ENCODE data around the gene MGAT5. TPM values are rescaled to one million over a fixed set of nuclear protein-coding genes. Genes with fewer than 3 reads are reported as not detected.

The MGAT5 gene
- total RNA-seq, 1 donor from 2014 or later: 54.4 TPM

DNA sequence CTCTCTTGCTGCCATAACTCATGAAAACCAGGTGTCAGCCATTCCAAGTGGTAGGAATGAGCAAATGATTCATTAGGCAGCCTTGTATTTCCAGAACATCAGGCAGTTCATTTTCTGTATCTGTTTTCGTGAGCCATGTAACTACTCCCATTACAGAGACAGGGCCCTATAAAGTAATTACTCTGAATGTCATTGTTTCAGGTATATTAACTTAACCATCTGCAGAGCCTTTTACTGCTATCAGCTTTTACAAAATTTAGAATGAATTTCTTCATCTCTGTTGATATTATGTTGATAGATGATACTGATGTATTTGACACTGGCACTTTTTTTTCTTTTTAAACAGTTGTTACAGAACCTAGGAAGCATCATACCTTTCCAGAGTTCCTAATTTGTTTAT, 69.9 kb downstream of the MGAT5 start:
- no peaks in the 10 kb centered on the region for H3K9me3 ChIP-seq
- no peak overlapping the region for H3K27ac ChIP-seq
- H3K36me3 ChIP-seq: peaks cover 10% of the 10 kb centered on the region
- DNase-seq (no peak), ATAC-seq (no peak)
- TF ChIP-seq, protein P1, sequence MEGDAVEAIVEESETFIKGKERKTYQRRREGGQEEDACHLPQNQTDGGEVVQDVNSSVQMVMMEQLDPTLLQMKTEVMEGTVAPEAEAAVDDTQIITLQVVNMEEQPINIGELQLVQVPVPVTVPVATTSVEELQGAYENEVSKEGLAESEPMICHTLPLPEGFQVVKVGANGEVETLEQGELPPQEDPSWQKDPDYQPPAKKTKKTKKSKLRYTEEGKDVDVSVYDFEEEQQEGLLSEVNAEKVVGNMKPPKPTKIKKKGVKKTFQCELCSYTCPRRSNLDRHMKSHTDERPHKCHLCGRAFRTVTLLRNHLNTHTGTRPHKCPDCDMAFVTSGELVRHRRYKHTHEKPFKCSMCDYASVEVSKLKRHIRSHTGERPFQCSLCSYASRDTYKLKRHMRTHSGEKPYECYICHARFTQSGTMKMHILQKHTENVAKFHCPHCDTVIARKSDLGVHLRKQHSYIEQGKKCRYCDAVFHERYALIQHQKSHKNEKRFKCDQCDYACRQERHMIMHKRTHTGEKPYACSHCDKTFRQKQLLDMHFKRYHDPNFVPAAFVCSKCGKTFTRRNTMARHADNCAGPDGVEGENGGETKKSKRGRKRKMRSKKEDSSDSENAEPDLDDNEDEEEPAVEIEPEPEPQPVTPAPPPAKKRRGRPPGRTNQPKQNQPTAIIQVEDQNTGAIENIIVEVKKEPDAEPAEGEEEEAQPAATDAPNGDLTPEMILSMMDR (IDR thresholded peaks at IDR 0.05): no peak
- peaks cover 14% of the 10 kb centered on the region for H3K4me1 ChIP-seq
- no peak overlapping the region for H3K4me3 ChIP-seq
- intact Hi-C loops (cut with DNase I): no loop called here
- no peaks in the 10 kb centered on the region for H3K27me3 ChIP-seq

DNA sequence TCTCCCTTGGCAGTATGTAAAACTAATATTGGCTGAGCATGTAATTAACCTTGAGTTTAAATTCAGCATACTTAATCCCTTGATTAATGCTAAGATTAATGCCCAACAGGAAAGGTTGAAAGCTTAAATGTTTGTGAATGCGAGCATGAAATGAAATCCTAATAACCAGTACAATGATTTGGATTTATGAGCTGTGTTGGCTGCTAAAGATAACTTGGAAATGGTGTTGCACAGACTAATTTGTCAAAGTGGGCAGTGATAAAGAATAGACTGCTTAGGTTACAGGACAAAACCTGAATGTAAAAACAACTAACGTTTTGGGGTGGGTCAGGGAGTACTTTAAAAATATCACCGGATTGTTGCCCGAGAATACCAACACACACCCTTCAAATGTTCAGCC, 70.6 kb downstream of the MGAT5 start:
- no peak overlapping the region for H3K4me3 ChIP-seq
- peaks cover 14% of the 10 kb centered on the region for H3K4me1 ChIP-seq
- TF ChIP-seq, protein P1 (IDR thresholded peaks at IDR 0.05): no peak
- ATAC-seq (no peak), DNase-seq (no peak)
- H3K9me3 ChIP-seq: no peaks in the 10 kb centered on the region
- intact Hi-C loops (cut with DNase I): no loop called here
- no peaks in the 10 kb centered on the region for H3K27me3 ChIP-seq
- peaks cover 4% of the 10 kb centered on the region for H3K36me3 ChIP-seq
- H3K27ac ChIP-seq: no peak overlapping the region

DNA sequence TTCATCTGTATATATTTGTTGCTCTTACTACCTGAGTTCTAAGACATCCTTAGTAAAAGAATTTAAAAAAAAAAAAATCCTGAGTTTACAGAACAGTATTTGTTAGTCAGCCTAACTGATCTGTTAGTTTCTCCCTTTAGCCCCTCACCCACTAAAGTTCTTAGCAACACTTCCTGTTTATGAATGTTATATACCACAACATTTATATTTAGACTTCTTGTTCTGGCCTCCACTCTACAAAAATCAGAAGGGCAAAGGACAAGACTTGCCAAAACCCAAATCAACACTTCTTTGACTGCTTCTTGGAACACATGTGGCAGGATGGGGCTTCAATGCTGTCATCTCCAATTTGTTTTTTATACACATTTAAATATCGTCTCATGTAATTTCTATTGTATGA, 71.1 kb downstream of the MGAT5 start:
- Histone ChIP-seq H3K27ac (no peak overlapping the region), H3K36me3 (no peaks in the 10 kb centered on the region), H3K4me3 (no peak overlapping the region), H3K9me3 (no peaks in the 10 kb centered on the region), H3K4me1 (peaks cover 14% of the 10 kb centered on the region), H3K27me3 (no peaks in the 10 kb centered on the region)
- intact Hi-C loops (cut with DNase I): no loop called here
- TF ChIP-seq, protein P1 (IDR thresholded peaks at IDR 0.05): no peak
- ATAC-seq: peak; percentile 70
- no peak for DNase-seq

DNA sequence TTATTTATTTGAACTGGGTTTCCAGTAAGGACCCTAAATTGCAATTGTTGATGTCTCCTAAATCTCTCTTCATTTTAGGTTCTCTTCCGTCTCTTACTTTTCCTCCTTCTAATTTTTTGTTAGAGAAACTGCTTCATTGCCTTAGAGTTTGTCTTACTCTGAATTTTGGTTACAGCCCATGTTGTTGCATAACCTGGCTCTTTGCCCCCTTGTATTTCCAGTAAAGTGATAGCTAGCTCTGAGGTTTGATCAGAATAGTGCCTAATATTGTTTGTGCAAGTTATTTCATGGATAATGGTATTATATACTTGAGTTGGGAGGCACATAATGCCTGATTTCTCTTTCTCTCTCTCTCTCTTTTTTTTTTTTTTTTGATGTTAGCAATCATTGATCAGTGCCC, 71.8 kb downstream of the MGAT5 start:
- intact Hi-C loops (cut with DNase I): no loop called here
- Histone ChIP-seq H3K36me3 (no peaks in the 10 kb centered on the region), H3K4me3 (no peak overlapping the region), H3K4me1 (peaks cover 11% of the 10 kb centered on the region), H3K27me3 (no peaks in the 10 kb centered on the region), H3K9me3 (no peaks in the 10 kb centered on the region), H3K27ac (no peak overlapping the region)
- TF ChIP-seq, protein P1 (IDR thresholded peaks at IDR 0.05): no peak
- ATAC-seq (no peak), DNase-seq (no peak)

DNA sequence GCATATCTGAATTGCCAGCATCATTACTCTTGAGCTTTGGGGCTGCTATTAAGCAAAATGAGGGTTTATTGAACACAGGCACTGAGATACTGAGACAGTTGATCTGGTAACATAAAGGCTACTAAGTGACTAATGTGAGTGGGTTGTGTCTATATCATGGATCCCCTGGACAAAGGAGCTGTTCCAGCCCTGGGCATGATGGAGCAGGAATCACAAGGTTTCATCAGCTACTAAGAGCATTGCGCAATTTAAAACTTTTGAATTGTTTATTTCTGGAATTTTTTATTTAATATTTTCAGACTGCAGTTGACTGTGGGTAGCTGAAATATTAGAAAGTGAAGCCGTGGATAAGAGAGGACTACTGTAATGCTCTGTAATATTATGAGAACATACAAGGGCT, 73.5 kb downstream of the MGAT5 start:
- no peaks in the 10 kb centered on the region for H3K9me3 ChIP-seq
- TF ChIP-seq, protein P1 (IDR thresholded peaks at IDR 0.05): no peak
- no peaks in the 10 kb centered on the region for H3K36me3 ChIP-seq
- H3K4me1 ChIP-seq: peaks cover 11% of the 10 kb centered on the region
- H3K27ac ChIP-seq: no peak overlapping the region
- H3K27me3 ChIP-seq: no peaks in the 10 kb centered on the region
- ATAC-seq (no peak), DNase-seq (no peak)
- no peak overlapping the region for H3K4me3 ChIP-seq
- intact Hi-C loops (cut with DNase I): no loop called here

DNA sequence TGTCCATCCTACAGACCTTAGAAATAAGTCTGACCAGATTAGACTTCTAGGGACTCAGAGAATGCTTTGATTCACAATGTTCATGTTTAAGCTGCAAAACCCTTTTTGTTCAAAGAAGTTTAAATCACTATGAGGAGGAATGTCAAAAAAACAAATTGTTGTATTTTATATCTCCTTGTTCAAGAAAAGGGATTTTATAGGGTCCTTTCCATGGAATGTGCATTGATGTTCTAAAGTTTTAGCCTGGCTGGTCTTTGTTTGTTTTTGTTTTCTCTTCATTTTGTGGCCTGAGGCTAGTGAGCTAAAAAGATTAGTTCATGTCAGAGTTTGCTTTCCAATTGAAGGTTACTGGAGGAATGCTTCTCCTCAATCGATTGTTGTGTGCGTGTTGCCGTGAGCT, 77.2 kb downstream of the MGAT5 start:
- no peak for ATAC-seq
- H3K27ac ChIP-seq: no peak overlapping the region
- TF ChIP-seq, protein P1 (IDR thresholded peaks at IDR 0.05): no peak
- H3K4me1 ChIP-seq: peaks cover 9% of the 10 kb centered on the region
- H3K36me3 ChIP-seq: no peaks in the 10 kb centered on the region
- DNase-seq: no peak
- H3K27me3 ChIP-seq: no peaks in the 10 kb centered on the region
- no peak overlapping the region for H3K4me3 ChIP-seq
- intact Hi-C loops (cut with DNase I): no loop called here
- no peaks in the 10 kb centered on the region for H3K9me3 ChIP-seq

All from upper lobe of right lung (tissue), 1 donor.